Activated CD8-positive, alpha-beta memory T cell treated with anti-CD3 and anti-CD28 coated beads, Interleukin-2, amount 50 U/mL, for 4 hours (primary cell): ENCODE measurements around the gene C1orf21.
"Not testable (repeated sequence)": the region's sequence is repeated elsewhere in the genome, so short reads cannot be mapped to it uniquely, and the experiment has no call there.

Experiments used
- DNase-seq: peaks from one replicate; pipeline ENCODE4 v3.0.0-alpha.2; 2020

Gene C1orf21

DNA sequence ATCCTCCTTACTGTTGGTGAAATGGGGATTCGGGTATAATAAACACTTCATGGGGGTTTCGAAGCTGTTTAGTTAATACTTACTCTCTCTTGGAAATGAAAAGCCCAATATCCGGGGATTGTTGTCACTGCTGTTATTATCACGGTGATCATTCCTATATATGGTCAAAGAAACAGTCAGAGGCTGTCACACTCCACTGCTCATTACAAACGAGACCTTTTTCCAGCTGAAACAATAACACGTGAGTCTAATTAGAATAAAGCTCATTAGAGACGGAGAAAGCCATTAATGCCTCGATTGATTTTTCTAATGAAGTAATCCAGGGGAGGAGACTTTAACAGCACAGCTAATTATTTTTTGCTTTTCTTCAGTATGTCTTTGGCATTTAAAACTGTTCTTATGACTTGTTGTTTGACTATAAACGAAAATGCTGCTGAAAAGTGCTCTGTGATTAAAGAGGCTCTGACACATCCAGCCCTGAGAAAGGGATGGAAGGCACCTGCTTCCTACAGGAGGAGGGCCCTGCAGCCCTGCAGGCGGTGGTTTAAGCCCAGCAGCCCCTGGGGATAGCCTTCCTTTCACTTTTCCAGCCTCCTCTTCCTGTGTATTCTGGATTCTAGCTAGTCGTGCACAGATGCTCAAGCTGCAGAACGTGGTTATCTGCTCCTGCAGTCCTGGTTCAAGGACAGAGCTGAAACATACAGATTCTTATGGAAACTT lies 224.2 kb downstream of the C1orf21 start:
- DNase-seq: no peak

DNA sequence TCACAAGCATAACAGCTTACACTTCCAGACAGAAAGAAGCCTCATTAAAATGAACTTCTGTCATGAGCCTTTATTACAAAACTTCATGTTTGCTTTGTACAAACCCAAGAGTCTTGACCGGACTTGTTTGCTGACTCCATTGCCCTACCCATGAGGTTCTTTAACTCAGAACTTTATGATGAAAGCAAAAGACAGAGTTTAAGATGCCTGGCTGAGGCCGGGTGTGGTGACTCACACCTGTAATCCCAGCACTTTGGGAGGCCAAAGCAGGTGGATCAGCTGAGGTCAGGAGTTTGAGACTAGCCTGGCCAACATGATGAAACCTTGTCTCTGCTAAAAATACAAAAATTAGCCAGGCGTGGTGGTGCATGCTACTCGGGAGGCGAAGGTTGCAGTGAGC lies 225.4 kb downstream of the C1orf21 start:
- DNase-seq: not testable (repeated sequence)

DNA sequence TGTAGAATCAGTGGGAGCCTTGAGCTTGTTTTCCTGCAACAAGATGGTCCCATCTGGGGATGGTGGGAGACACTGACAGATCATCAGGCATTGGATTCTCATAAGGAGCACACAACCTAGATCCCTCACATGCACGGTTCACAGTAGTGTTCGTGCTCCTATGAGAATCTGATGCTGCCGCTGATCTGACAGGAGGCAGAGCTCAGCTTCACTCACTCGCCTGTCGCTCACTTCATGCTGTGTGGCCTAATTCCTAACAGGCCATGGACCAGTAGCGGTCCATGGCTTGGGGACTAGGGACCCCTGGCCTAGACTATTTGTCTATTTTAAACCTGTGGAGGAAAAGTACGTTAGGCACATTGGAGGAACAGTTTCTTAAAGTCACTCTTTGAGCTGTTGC lies 227.8 kb downstream of the C1orf21 start:
- DNase-seq: no peak

DNA sequence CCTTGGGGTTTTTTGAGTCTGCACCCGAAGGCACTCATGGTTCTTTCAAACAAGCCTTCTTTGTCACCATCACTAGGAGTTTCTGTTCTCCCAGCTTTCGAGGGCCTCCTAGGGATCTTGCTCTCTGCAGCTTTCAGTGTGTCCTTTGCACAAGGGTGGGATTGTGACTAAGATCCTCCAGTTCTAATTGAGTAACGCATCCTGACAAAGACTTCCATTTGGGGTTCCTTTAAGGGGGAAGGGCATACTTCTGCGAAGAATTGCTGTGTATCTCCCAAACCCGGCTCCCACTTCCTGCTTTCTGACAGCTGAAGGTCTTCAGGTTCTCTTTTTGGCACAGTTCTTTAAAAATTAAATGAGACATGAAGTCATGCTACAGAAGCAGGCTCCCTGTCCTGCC lies 228.5 kb downstream of the C1orf21 start:
- DNase-seq: no peak

DNA sequence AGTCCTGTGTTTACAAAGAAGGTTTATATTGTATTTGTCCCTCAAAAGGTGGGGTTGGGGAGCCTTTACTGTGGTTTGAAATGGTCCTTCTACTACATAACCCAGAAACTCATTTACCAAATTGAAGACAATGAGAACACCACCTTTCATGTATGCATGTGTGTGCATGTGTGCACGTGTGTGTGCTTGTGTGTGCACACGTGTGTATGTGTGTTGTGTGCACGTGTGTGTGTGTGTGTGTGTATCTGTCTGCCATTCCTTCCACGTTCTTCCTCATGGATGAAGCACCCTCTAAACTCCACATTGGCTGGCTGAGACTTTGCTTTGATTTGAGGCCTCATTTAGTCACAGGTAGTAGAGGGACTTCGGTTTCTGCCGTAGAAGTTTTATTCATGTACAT lies 229.7 kb downstream of the C1orf21 start:
- no peak for DNase-seq

DNA sequence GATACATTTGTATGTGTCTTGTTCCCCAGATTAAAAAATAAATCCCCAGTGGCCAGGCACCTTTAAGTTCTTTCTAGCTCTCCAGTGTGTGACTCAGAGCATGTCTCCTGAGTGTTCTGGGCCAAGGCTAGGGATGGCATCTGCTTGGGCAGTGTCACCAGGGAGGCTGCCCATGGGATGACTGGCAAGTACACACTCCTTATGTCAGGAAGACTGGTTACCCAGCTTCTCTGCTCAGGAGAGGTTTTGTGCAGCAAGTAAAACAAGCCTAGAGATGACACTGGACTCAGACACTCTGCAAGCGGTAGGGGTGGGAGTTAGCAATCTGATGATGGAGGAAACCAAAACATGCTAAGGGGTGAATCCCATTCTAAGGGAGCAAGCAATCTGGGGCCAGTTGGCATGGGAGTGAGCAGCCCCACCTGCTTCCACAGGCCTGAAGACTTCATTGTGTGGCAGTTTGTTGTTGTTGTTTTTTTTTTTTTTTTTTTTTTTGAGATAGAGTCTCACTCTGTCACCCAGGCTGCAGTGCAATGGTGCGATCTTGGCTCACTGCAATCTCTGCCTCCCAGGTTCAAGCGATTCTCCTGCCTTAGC lies 230.7 kb downstream of the C1orf21 start:
- no peak for DNase-seq

DNA sequence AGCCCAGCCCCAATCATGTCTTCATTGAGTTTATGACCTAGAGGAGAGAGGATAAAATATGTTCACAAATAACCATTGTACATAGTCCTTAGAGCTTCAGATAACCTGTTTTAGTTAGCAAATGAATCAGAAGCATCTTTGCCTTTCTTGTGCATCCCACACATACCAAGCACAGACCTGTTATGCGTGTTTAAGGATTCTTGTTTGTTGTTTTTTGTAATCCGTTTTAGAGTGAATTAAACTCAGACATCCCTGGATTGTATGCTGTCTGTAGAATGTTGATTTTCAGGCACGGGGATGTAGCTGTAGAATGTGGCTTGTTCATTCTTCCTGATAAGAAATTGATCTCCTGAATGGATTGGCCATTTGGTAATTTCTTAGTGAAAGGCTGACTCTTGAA lies 232.0 kb downstream of the C1orf21 start:
- no peak for DNase-seq

DNA sequence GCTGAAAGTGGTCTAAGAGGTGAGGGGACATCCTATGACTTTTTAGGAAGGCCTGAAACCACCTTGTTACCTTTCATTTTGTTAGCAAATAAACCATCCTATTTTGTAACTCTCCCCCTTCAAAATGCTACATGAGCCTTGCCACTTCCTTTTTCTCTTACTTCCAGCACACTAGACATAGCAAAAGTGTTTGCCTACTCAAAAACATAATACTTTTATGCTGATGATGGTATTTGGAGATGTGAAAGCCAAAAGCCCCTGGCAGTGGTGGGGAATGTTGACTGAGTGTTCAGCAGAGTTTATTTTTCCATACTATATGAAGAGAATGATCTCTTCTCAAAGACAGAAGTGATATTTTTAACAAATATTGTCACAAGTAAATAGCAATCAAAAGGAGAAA lies 233.6 kb downstream of the C1orf21 start:
- no peak for DNase-seq

DNA sequence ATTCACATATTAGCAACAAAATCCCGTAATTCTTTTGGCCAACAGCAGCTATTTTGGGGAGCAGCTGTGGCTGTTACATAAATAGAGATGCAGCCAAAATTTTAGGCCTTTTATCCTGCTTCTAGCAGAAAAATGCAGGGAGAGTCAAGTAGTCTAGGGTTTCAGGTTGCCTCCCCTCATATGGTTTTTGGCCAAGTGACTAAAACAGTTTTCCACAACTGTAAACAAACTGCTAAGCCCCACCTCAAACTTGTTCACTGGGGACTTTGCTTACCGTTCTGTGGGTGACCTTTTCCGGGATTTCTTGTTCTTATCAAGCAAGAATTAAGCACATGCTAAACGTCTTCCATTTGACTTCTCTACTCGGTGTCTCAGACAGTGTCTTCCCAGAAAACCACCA lies 234.4 kb downstream of the C1orf21 start:
- no peak for DNase-seq

DNA sequence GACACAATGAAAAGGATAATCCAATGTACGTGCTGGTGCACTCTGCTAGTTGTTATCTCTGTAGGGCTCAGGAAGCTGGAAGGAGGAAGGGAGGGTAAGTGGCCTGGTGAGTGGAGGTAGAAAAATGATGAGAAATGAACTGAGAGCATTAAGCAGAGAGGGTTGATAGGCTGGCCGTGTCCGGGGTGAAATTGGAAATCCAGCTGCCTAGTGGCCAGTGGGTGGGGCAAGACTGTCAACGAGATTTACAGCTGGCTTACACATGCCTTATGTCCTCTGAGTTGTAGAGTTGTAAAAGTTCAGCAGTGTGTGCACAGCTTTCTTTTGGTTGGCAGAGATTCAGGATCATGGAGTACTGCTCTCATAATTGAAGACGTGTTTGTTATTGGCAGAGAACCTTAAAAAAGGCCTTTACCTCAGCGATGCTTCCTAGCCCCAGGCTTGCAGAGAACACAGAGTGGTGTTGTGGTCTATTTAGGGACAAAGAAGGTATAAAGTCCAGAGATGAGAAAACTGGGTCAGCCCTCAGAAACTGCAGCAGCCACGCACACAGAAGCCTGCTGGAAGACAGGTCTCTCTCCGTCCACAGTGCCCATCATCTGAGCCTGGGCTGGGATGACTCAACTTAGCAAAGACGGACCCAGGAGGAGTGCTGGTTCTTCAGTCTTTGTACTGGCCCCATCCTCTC lies 235.5 kb downstream of the C1orf21 start:
- DNase-seq: no peak

DNA sequence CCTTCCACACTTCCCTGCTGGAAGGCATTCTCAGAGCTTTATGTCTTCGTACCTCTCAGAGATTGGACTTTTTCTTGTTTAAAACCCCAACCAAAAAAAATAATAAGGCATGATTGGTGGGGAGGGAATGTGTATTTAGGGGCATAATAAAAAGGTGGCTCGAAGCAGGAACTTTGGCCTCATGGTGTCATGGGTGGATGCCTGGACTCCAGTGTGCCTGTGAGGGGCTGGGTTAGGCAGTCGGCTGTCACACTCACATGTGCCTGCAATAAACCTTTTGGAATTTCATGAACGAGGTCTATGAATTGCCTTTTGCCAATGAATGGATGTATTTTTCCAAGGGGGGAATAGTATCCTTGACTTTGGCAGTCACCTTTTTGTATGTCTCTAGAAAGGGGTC lies 236.6 kb downstream of the C1orf21 start:
- DNase-seq: no peak

DNA sequence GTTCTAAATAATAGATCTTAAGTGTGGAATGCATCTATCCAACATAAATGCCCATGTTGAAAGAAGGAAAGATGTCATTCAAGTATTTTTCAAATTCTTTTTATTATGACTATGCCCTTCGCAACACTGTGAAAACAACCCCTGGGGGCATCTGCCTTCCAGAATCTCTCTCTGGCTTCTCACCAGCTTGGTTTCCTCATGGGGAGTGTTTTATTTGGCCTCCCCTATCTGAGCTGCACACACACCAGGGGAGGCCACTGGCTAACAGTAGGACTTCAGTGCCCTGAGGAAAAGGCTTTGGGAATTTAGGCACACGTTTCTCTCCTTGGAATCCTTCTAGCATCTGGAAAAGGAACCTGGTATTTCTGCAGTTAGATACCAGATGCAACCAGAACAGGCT lies 237.2 kb downstream of the C1orf21 start:
- no peak for DNase-seq

DNA sequence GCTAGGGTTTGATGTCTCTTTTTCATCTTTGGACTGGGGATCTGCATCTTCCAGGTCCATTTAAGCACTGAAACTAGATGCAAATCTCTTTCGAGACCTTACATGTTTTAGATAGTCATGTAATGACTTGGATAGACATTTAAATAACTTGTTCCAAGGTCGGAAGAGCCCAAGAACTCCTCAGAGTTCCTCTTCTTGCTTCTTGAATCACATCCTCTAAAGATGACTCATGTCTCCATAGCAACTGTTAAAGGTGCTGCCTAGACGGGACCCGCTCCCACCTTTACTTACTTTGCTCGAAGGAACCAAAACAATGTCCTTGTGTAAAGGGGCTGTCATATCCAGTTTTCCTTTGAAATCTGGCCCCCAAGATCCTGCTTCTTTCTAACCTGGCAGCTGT lies 237.8 kb downstream of the C1orf21 start:
- DNase-seq: no peak

DNA sequence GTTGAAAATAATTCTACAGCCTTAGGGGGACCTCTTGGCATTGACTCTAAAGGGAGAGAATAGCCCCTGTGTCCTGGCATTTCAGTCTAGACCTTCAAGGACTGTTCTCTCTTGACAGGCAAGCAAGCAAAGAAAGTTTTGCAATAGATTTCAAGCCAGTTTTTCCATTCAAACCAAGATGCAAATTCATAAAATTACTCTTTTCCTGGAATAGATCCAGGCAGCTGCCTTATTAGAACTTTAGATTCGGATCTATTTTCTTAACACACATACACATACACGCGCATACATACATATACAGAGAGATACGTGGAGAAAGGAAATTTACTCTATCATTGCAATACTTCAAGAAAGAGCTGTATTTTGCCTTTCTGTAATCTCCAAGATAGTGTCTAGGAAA lies 238.4 kb downstream of the C1orf21 start:
- no peak for DNase-seq

DNA sequence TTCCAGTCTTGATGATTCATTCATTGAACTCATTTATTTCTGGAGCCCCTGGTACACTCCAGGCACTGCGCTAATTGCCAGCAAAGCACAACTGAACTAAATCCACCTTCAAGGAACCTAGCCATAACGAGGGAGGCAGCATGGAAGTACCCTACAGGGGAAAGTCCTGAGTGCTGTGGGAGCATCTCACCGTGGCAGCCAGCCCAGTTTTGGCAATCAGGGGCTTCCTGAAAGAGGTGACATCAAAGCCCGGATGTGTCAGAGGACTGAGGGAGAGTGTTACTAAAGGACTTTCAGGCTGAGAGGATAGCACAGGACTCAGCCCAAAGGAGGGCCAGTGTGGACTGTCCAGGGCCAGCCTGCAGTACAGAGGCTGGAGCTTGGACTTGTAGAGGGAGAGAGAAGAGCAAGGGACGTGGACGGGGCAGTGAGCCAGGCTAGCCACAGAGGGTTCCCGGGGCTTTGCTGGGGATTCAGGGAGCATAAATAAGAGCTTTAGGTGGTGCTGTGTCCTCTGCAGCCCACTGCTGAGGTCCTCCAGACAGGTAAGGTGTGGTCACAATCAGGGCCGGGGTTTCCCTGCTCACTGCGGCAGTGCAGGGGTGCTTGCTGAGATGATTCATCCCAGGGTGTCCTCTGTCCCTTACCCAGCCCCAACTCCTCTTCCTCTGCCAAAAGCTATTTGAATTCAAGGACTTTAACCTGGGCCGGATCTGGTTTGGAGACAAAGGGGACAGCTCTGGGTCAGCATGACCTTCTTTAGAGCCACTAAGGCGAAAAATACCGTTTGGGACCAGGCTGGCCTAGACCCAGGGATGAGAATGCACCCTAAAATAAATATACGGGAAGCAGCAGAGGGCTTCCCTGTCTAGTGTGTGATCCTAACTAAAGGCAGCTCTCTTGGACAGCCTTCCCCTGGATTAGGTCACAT lies 239.5 kb downstream of the C1orf21 start:
- DNase-seq: no peak

DNA sequence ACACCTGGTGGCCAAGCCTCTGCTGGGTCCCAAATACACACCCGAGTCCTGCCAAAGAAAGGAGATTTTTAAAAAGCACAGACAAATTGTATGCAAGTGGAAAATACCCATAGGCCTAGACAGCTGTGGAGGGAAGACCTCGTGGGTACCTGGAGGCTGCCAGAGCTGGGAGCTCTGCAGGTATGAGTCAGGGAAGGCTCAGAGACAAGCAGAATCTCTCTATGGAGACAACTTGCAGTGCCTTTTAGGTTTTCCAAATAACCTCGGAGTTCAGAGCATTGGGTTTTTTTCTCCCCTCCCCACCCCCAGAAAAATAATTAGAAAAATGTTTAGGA lies 240.1 kb downstream of the C1orf21 start:
- DNase-seq: no peak

DNA sequence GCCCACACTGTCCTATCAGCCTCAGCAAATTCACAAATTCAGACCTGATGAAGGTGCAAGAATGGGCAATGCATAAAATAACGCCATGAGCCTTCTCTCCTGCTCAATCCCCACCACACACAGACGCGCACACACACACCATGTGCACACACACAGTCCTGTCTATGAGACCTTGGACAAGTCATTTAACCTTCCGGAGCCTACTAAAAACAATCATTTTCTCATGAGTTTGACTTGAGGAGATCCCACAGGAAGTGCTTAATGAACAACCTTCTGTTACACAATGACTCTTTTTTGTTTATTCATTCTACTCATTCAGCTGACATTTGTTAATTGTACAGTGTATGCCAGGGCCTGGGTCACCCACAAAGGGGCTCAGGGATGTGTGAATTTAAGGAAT lies 242.4 kb downstream of the C1orf21 start:
- DNase-seq: no peak

DNA sequence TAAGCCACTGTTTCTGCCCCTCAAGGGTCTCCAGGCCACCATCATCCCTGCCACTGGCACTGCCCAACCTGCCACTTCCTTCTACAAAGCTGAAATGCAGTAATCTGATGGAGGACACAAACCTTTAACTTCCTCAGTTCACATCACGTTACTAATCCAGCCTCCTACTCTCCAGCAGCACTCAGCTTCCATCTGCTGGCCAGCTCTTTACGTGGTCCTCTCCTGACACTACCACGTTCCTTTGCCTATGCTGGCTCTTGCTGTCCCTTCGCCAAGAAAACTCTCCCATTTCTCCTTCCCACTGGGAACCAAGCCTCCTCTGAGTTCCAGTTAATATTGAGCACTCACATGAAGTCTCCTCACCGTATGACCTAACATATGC lies 243.8 kb downstream of the C1orf21 start:
- DNase-seq: no peak

DNA sequence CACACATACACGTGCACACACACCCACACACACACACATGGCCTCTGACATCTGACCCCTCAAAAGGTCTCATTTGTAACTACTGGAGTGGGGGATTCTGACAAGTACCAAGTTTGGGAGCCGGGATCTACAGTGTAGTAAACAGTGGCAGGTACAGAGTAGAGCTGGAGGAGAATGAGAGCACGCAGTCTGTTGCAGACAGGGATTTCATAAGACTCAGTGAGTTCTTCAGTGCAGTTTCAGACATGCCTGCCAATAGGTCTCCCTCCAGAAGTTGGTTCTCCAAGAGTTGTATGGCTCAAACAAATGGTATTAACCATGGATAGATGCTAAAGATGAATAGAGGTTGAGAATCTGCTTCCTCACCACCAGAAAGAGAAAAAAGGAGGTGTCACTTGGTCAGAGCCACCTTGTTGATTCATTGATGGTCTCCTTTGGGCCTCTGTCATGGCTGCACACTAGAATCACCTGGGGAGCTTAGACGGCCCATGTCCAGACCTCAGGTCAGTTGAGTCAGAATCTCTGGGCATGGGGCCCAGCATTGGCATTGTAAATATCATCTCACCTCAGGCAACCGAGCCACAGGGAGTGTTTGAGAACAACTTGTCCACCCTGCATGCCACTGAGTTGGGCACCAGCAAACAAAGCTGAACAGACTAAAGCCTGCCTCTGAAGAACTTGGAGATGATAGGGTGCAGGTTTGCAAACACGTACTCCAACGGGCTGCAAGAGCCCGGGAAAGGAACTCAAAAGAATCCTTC lies 245.8 kb downstream of the C1orf21 start:
- no peak for DNase-seq

DNA sequence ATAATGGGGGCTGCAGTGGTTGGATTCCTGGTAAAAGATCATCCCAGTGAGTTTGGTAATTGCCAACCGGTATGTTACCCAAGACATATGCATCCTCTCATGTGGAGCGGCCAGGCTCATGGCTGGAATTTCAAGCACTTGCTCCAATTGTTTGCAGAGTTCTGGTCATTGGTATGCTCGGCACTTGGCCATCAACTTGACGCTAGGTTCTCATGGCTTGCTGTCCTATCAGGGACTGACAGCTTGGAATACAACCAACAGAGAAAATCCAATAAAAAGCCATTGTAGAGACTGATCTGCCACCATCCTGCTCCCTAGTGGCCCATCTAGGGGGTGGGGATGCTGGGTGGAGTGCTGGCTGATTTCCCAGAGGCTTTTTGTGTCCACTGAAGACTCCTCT lies 247.0 kb downstream of the C1orf21 start:
- no peak for DNase-seq

DNA sequence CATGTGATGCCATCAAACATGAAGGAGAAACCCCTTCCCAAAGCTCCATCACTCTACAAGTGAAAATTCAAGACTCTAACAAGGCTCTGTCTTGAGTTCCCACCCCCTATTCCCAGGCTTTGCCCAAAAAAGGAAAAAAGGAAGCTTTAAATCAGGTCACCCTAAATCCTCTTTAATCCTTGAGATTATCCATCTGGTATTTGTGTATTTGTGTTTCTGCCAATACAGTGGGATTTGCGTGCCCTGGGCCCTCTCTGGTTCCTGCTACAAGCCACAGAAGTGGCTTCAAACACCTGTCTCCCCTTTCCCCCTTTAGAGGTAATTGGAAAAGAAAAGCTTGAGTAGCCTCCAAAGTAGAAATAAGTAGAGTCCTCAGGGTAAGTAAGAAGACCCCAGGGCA lies 247.5 kb downstream of the C1orf21 start:
- no peak for DNase-seq

DNA sequence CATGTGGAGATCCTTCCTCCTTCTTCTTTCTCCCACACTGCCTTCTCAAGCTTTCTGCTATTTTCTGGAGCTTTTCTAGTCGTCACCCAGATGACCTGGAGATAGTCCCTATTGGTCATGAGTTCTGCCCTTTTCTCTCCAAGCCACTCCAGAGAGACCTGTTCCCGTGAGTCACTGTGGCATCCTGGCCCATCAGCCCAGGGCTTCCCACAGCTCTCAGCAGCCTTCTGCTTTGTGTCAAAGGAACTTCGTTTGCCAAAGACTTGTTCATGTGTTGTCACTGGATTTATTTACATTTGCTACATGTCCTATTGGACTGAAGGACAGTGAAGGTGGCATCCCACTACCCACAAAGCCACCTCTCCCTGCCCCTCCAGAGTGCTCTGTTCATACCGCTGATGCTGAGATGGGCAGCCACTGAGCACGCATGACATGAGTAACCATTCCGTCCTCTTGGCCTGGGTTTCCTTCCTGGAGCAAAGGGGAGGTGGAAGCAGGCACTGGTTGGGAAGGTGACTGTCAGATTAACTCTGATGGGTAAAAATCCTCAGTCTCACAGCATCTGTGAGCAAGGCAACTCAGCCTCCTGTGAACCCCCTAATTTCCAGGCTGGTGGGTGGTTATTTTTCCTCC lies 248.6 kb downstream of the C1orf21 start:
- no peak for DNase-seq
